Bronchial epithelial cell (primary cell): ENCODE measurements around the gene PUSL1. TPM values are rescaled to one million over a fixed set of nuclear protein-coding genes. Genes with fewer than 3 reads are reported as not detected.

Experiments
- DNase-seq: peaks from one replicate; pipeline ENCODE4 v3.0.0-alpha.2; 2010; ENCODE audit warnings: low read depth
- FAIRE-seq: peaks from 2 replicates; lab custom pipeline; 2011; peaks lifted over from hg19 to GRCh38; lab: Jason Lieb, UNC
- H3K27me3 ChIP-seq: 2 replicates; pipeline ENCODE4 v1.5.1; 2011; ENCODE audit warnings: low read length; ENCODE audit not compliant: control insufficient read depth, insufficient read depth
- H3K36me3 ChIP-seq: 2 replicates; pipeline ENCODE4 v1.5.1; 2011; ENCODE audit warnings: low read length; ENCODE audit not compliant: control insufficient read depth, insufficient read depth
- H3K4me3 ChIP-seq: 2 replicates; pipeline ENCODE4 v1.5.1; 2011; ENCODE audit warnings: mild to moderate bottlenecking, low read depth, low read length, control low read depth
- total RNA-seq: library from RNA; depleted of rRNA; stranded (reverse); fragments of >200 nt; gene quantifications from 2 replicates; pipeline ENCODE4 v1.2.1, GENCODE V29; 2014
- TF ChIP-seq, protein P1 (sequence below): IDR thresholded peaks from 2 replicates; pipeline ENCODE4 v1.5.1; 2011; ENCODE audit warnings: mild to moderate bottlenecking, moderate library complexity, low read length, control low read depth, inconsistent platforms; ENCODE audit not compliant: insufficient read depth, severe bottlenecking

PUSL1 gene
- total RNA-seq, 1 donor from 2014 or later: 20.8 TPM

DNA sequence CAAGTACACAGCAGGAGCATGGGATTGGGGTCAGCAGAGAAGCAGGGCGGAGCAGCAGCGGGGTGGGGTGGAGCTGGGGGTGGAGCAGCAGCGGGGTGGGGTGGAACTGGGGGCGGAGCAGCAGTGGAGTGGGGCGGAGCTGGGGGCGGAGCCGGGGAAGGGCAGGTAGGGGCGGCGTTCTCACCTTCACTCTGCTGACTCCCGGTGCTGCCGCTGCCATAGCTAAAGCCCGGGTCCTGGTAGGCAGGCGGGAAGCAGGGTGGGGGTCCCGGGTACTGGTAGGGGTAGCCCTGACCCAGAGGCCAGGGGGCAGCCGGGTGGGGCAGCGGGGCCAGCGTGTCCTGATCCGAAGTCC, 29.4 kb downstream of the PUSL1 start:
- TF ChIP-seq, protein P1, sequence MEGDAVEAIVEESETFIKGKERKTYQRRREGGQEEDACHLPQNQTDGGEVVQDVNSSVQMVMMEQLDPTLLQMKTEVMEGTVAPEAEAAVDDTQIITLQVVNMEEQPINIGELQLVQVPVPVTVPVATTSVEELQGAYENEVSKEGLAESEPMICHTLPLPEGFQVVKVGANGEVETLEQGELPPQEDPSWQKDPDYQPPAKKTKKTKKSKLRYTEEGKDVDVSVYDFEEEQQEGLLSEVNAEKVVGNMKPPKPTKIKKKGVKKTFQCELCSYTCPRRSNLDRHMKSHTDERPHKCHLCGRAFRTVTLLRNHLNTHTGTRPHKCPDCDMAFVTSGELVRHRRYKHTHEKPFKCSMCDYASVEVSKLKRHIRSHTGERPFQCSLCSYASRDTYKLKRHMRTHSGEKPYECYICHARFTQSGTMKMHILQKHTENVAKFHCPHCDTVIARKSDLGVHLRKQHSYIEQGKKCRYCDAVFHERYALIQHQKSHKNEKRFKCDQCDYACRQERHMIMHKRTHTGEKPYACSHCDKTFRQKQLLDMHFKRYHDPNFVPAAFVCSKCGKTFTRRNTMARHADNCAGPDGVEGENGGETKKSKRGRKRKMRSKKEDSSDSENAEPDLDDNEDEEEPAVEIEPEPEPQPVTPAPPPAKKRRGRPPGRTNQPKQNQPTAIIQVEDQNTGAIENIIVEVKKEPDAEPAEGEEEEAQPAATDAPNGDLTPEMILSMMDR: no peak
- peaks cover 35% of the 10 kb centered on the region for H3K36me3 ChIP-seq

GRCh38 chr1:1338278-1338677, 29.9 kb downstream of the PUSL1 start:
- no peak overlapping the region for H3K4me3 ChIP-seq
- no peak for DNase-seq
- TF ChIP-seq, protein P1: no peak
- no peaks in the 10 kb centered on the region for H3K27me3 ChIP-seq
- no peak for FAIRE-seq
- H3K36me3 ChIP-seq: peaks cover 35% of the 10 kb centered on the region

More for the DNA sequence above, 29.4 kb downstream of the PUSL1 start:
- DNase-seq (no peak), FAIRE-seq (no peak)
- H3K27me3 ChIP-seq: no peaks in the 10 kb centered on the region
- no peak overlapping the region for H3K4me3 ChIP-seq

GRCh38 chr1:1340185-1340584, 31.8 kb downstream of the PUSL1 start:
- DNase-seq (no peak), FAIRE-seq (no peak)
- Histone ChIP-seq H3K4me3 (no peak overlapping the region), H3K27me3 (no peaks in the 10 kb centered on the region), H3K36me3 (peaks cover 35% of the 10 kb centered on the region)
- TF ChIP-seq, protein P1: no peak

DNA sequence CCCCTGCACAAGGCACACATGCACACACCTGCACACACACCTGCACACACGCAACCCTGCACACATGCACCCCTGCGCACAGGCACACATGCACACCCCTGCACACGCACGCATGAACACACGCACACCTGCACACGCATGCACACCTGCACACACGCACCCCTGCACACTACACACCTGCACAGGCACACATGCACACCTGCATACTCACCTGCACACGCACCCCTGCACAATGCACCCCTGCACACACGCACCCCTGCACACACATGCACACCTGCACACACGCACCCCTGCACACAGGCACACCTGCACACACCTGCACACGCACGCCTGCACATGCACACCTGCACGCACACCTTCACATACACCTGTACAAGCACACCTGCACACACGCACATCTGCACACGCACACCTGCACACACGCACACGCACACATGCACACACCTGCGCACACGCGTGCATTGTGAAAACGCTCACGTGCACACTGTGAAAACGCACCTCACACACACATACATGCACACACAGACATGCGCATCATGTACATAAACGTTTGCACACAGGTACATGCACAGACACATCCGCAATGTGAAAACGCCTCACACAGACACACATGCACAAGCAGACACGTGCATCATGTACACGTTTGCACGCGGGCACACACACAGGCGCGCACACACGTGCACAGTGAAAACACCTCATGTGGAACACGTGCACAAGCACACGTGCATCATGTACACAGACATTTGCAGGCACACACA, 32.6 kb downstream of the PUSL1 start:
- Histone ChIP-seq H3K4me3 (no peak overlapping the region), H3K27me3 (no peaks in the 10 kb centered on the region), H3K36me3 (peaks cover 31% of the 10 kb centered on the region)
- DNase-seq (no peak), FAIRE-seq (peak; percentile 88)
- TF ChIP-seq, protein P1: no peak

DNA sequence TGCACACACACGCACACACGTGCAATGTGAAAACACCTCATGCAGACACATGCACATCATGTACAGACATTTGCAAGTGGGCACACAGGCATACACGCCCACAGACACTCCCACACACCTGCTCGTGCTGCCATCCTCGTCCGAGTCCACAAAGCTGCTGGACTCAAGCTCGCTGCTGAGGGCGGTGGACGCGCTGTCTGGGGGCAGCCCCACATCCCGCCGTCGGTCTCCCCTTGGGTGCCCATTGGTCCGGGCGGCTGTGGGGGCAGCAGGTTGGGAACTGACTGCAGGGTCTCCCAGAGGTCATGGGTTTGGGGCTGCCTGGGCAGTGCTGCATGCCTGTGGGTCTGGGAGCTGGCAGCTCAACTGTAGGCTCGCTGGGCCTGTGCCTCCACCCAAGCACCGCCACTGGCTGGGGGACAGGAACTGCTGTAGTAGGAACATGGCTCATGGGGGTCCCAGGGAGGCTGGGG, 33.2 kb downstream of the PUSL1 start:
- no peak overlapping the region for H3K4me3 ChIP-seq
- FAIRE-seq (no peak), DNase-seq (no peak)
- H3K27me3 ChIP-seq: no peaks in the 10 kb centered on the region
- TF ChIP-seq, protein P1: no peak
- peaks cover 31% of the 10 kb centered on the region for H3K36me3 ChIP-seq
